ENCODE results near the gene KRTAP10-9.
"Not testable (repeated sequence)": the region's sequence is repeated elsewhere in the genome, so short reads cannot be mapped to it uniquely, and the experiment has no call there.

Gene KRTAP10-9

GRCh38 chr21:44627831-44628233 lies 939 bp downstream of the KRTAP10-9 start:
- not testable (repeated sequence) for H3K23ac ChIP-seq (ENCODE audit: low read length); H2AK5ac ChIP-seq (ENCODE audit: low read length); H3K79me2 ChIP-seq (ENCODE audit: control insufficient read depth, insufficient read depth, low read length); H3K9ac ChIP-seq (ENCODE audit: low read length); H4K5ac ChIP-seq (ENCODE audit: low read length); H3K4me1 ChIP-seq (ENCODE audit: control insufficient read depth, low read depth, low read length); DNase-seq; H3K4me2 ChIP-seq (ENCODE audit: low read length); H3K27ac ChIP-seq (ENCODE audit: low read depth, low read length); H4K8ac ChIP-seq (ENCODE audit: low read depth, low read length); H3K4ac ChIP-seq (ENCODE audit: low read depth, low read length); H3K18ac ChIP-seq (ENCODE audit: low read length); H3K27me3 ChIP-seq (ENCODE audit: insufficient read depth, low read length, poor library complexity); H2BK15ac ChIP-seq (replicated peaks; ENCODE audit: low read depth); H2BK5ac ChIP-seq (ENCODE audit: low read length); H3K4me3 ChIP-seq (ENCODE audit: low read length); H3K79me1 ChIP-seq (ENCODE audit: low read length); H3K56ac ChIP-seq (ENCODE audit: low read length); H3K36me3 ChIP-seq (ENCODE audit: control insufficient read depth, insufficient read depth, low read length); H2BK120ac ChIP-seq (ENCODE audit: low read depth, low read length)
- no CpG with 5 or more reads among the region's 15 CpGs for WGBS (ENCODE audit: extremely low coverage, insufficient coverage, low lambda C conversion rate)

DNA sequence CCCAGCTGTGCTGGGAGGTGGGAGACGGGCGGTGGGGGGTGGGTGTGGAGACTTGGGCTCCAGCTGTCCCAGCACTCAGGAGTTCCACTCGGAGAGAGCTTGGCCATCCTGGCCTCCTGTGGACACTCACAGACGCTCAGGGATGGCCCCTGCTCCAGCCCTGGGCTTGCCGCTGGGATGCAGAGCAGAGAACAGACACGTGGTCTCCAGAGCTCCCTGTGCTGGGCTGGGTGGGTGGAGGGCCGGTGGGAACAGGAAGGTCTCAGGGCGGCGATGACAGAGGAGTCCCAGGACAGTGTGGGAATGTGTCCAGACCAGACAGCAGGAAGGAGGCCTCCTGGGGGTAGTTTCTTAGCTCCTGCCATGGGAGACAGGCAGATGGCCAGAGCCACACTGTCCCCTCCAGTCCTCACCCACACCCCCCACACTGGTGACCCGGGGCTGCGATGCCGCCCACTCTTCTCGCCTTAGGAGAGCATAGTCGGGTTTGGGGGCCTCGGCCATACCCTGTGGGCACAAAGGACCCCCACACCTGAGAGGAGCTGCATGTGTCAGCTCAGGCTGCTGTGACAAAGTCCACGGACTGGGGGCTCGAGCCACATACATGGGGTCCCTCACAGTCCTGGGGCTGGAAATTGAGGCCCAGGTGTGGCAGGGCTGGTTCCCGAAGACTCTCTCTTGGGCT lies 2.0 kb downstream of the KRTAP10-9 start:
- Histone ChIP-seq H3K23ac (ENCODE audit: low read length) (no peak overlapping the region), H3K18ac (ENCODE audit: low read length) (no peak overlapping the region), H2BK5ac (ENCODE audit: low read length) (no peak overlapping the region), H3K4me3 (ENCODE audit: low read length) (no peak overlapping the region), H3K79me2 (ENCODE audit: control insufficient read depth, insufficient read depth, low read length) (no peaks in the 10 kb centered on the region), H3K27me3 (ENCODE audit: insufficient read depth, low read length, poor library complexity) (no peaks in the 10 kb centered on the region), H4K5ac (ENCODE audit: low read length) (no peak overlapping the region), H3K79me1 (ENCODE audit: low read length) (no peaks in the 10 kb centered on the region), H3K4me1 (ENCODE audit: control insufficient read depth, low read depth, low read length) (no peaks in the 10 kb centered on the region), H2AK5ac (ENCODE audit: low read length) (no peak overlapping the region), H3K4me2 (ENCODE audit: low read length) (no peak overlapping the region), H3K4ac (ENCODE audit: low read depth, low read length) (no peak overlapping the region), H3K36me3 (ENCODE audit: control insufficient read depth, insufficient read depth, low read length) (no peaks in the 10 kb centered on the region), H3K56ac (ENCODE audit: low read length) (no peak overlapping the region), H3K9ac (ENCODE audit: low read length) (no peak overlapping the region), H3K27ac (ENCODE audit: low read depth, low read length) (no peak overlapping the region), H4K8ac (ENCODE audit: low read depth, low read length) (no peak overlapping the region), H2BK120ac (ENCODE audit: low read depth, low read length) (no peak overlapping the region), H2BK15ac (replicated peaks; ENCODE audit: low read depth) (no peak overlapping the region)
- no peak for DNase-seq
- WGBS (ENCODE audit: extremely low coverage, insufficient coverage, low lambda C conversion rate), result no CpG with 5 or more reads among the region's 18 CpGs

- H4K8ac ChIP-seq (ENCODE audit: low read depth, low read length), result no peak overlapping the region
- H3K36me3 ChIP-seq (ENCODE audit: control insufficient read depth, insufficient read depth, low read length), result no peaks in the 10 kb centered on the region
- no peaks in the 10 kb centered on the region for H3K79me2 ChIP-seq (ENCODE audit: control insufficient read depth, insufficient read depth, low read length)
- H3K23ac ChIP-seq (ENCODE audit: low read length), result no peak overlapping the region
- DNase-seq, result no peak
- H3K27me3 ChIP-seq (ENCODE audit: insufficient read depth, low read length, poor library complexity), result no peaks in the 10 kb centered on the region
- H3K27ac ChIP-seq (ENCODE audit: low read depth, low read length), result no peak overlapping the region
- no peaks in the 10 kb centered on the region for H3K4me1 ChIP-seq (ENCODE audit: control insufficient read depth, low read depth, low read length)
- no peak overlapping the region for H3K9ac ChIP-seq (ENCODE audit: low read length)
- no peaks in the 10 kb centered on the region for H3K79me1 ChIP-seq (ENCODE audit: low read length)
- H3K56ac ChIP-seq (ENCODE audit: low read length), result no peak overlapping the region
- H2BK15ac ChIP-seq (replicated peaks; ENCODE audit: low read depth), result no peak overlapping the region
- H2AK5ac ChIP-seq (ENCODE audit: low read length), result no peak overlapping the region
- WGBS (ENCODE audit: extremely low coverage, insufficient coverage, low lambda C conversion rate), result no CpG with 5 or more reads among the region's 2 CpGs
- H3K4me2 ChIP-seq (ENCODE audit: low read length), result no peak overlapping the region
- no peak overlapping the region for H3K4me3 ChIP-seq (ENCODE audit: low read length)
- H4K5ac ChIP-seq (ENCODE audit: low read length), result no peak overlapping the region
- no peak overlapping the region for H3K4ac ChIP-seq (ENCODE audit: low read depth, low read length)
- no peak overlapping the region for H2BK120ac ChIP-seq (ENCODE audit: low read depth, low read length)
- H2BK5ac ChIP-seq (ENCODE audit: low read length), result no peak overlapping the region
- no peak overlapping the region for H3K18ac ChIP-seq (ENCODE audit: low read length)
Observed at GRCh38 chr21:44630440-44630839, 3.5 kb downstream of the KRTAP10-9 start.

DNA sequence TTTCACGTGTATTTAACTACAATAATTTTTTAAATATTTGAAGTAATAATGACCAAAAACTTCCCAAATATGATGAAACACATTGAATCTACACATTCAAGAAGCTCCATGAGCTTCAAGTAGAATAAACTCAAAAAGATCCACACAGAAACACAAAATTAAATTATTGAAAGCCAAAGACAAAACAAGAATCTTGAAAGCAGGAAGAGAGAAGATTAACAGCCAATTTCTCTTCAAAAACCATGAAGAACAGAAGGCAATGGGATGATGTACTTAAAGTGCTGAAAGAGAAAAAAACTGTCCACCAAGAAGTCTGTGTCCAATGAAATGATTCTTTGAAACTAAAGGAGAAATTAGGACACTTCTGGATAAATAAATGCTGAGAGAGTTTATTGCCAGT lies 5.2 kb downstream of the KRTAP10-9 start:
- no peak overlapping the region for H3K18ac ChIP-seq (ENCODE audit: low read length)
- no peak overlapping the region for H2BK120ac ChIP-seq (ENCODE audit: low read depth, low read length)
- H3K36me3 ChIP-seq (ENCODE audit: control insufficient read depth, insufficient read depth, low read length), result no peaks in the 10 kb centered on the region
- no peak overlapping the region for H2BK15ac ChIP-seq (replicated peaks; ENCODE audit: low read depth)
- no peak overlapping the region for H2AK5ac ChIP-seq (ENCODE audit: low read length)
- H3K27ac ChIP-seq (ENCODE audit: low read depth, low read length), result no peak overlapping the region
- H3K4me3 ChIP-seq (ENCODE audit: low read length), result no peak overlapping the region
- no peaks in the 10 kb centered on the region for H3K4me1 ChIP-seq (ENCODE audit: control insufficient read depth, low read depth, low read length)
- no peak overlapping the region for H3K9ac ChIP-seq (ENCODE audit: low read length)
- no peak overlapping the region for H3K23ac ChIP-seq (ENCODE audit: low read length)
- DNase-seq, result no peak
- no peak overlapping the region for H4K8ac ChIP-seq (ENCODE audit: low read depth, low read length)
- H3K79me2 ChIP-seq (ENCODE audit: control insufficient read depth, insufficient read depth, low read length), result no peaks in the 10 kb centered on the region
- H3K27me3 ChIP-seq (ENCODE audit: insufficient read depth, low read length, poor library complexity), result no peaks in the 10 kb centered on the region
- no peak overlapping the region for H2BK5ac ChIP-seq (ENCODE audit: low read length)
- H3K79me1 ChIP-seq (ENCODE audit: low read length), result no peaks in the 10 kb centered on the region
- no peak overlapping the region for H3K4me2 ChIP-seq (ENCODE audit: low read length)
- WGBS (ENCODE audit: extremely low coverage, insufficient coverage, low lambda C conversion rate), result no CpG with 5 or more reads among the region's 1 CpG
- no peak overlapping the region for H3K56ac ChIP-seq (ENCODE audit: low read length)
- H4K5ac ChIP-seq (ENCODE audit: low read length), result no peak overlapping the region
- no peak overlapping the region for H3K4ac ChIP-seq (ENCODE audit: low read depth, low read length)

DNA sequence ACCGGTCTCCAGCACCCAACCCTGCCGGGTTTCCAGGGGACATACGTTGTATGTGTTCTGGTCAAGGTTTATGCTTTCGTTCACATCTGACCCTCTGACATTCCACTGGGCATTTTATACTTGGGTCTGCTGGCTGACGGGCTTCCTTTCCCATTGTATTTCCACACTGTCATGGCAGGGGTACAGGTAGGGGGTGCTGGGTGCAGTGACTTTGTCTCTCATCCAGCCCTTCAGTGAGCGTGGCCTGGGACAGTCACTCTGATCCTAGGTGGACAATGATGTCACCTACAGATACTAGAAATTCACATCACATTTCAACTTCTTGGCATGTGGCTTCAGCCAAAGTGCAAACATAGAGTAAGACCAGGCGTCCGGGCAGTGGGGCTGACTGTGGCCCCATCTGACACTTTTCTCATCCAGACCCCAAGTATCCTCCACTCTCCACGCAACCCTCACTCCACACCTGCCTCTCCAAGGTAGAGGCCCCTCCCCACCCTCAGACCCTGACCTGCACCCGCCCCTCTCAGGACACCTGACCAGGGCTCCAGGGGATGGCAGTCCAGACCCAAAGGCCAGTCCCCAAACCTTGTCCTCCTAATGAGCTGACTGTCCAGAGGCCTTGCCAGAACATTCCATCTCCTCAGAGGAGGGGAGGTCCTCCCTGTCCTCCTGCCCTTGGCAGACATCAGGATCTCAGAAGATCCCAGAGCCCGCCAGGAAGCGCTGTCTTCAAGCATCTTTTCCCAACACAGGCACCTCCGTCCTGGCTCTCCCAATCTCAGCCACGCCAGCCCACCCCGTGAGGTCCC lies 9.5 kb downstream of the KRTAP10-9 start:
- Histone ChIP-seq H4K8ac (ENCODE audit: low read depth, low read length) (no peak overlapping the region), H3K9ac (ENCODE audit: low read length) (no peak overlapping the region), H2BK5ac (ENCODE audit: low read length) (no peak overlapping the region), H2BK15ac (replicated peaks; ENCODE audit: low read depth) (no peak overlapping the region), H3K4me3 (ENCODE audit: low read length) (no peak overlapping the region), H3K36me3 (ENCODE audit: control insufficient read depth, insufficient read depth, low read length) (no peaks in the 10 kb centered on the region), H3K18ac (ENCODE audit: low read length) (no peak overlapping the region), H4K5ac (ENCODE audit: low read length) (no peak overlapping the region), H3K4me1 (ENCODE audit: control insufficient read depth, low read depth, low read length) (no peaks in the 10 kb centered on the region), H3K27me3 (ENCODE audit: insufficient read depth, low read length, poor library complexity) (no peaks in the 10 kb centered on the region), H3K23ac (ENCODE audit: low read length) (no peak overlapping the region), H3K27ac (ENCODE audit: low read depth, low read length) (no peak overlapping the region), H3K79me2 (ENCODE audit: control insufficient read depth, insufficient read depth, low read length) (no peaks in the 10 kb centered on the region), H2AK5ac (ENCODE audit: low read length) (no peak overlapping the region), H2BK120ac (ENCODE audit: low read depth, low read length) (no peak overlapping the region), H3K4ac (ENCODE audit: low read depth, low read length) (no peak overlapping the region), H3K56ac (ENCODE audit: low read length) (no peak overlapping the region), H3K79me1 (ENCODE audit: low read length) (no peaks in the 10 kb centered on the region), H3K4me2 (ENCODE audit: low read length) (no peak overlapping the region)
- no CpG with 5 or more reads among the region's 15 CpGs for WGBS (ENCODE audit: extremely low coverage, insufficient coverage, low lambda C conversion rate)
- DNase-seq, result no peak
